ENCODE data around the gene RGS17. TPM values are rescaled to one million over a fixed set of nuclear protein-coding genes. Genes with fewer than 3 reads are reported as not detected.

The RGS17 gene
- total and polyA plus RNA-seq, 2 of the 13 experiments (the other 11 are each of a cell fraction or from before 2014, with no cell fraction given) = 0.04 TPM; not detected in 1

DNA sequence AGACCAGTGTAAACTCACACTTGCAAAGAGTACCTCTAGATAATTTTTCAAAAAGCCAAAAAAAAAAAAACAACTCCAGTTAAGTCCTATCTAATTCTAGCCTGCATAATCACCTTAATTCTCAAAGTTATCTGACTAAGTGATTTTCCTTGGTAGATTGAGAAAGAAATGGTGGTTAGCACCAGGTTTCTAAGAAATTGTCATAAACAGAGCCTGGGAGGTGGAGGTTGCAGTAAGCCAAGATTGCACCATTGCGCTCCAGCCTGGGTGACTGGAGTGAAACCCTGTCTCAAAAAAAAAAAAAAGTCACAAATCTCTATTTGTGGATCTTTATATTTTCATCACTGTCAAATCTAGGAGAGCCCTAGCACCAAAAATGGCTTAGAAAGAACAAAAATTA lies 157.2 kb downstream of the RGS17 start:
- no TSS peak for BruUV-seq (replicated peaks)
- no peak for DNase-seq (ENCODE audit: low spot score)
- Histone ChIP-seq H3K9ac (ENCODE audit: insufficient read depth, low read depth, low read length) (no peak overlapping the region), H3K9me3 (ENCODE audit: low read length) (no peaks in the 10 kb centered on the region), H4K20me1 (ENCODE audit: insufficient read depth, low read length) (peaks cover 9% of the 10 kb centered on the region), H3K36me3 (replicated peaks in 1 of 2; ENCODE audit: control insufficient read depth in 1 of 2, insufficient read depth in 2 of 2, low read length in 2 of 2) (peaks cover 16 to 70% of the 10 kb centered on the region in 2 experiments), H3K4me3 (replicated peaks in 1 of 3; ENCODE audit: insufficient read depth in 1 of 3, low read depth in 2 of 3, low read length in 3 of 3) (no peak overlapping the region), H3K79me2 (ENCODE audit: insufficient read depth, low read length) (peaks cover 51% of the 10 kb centered on the region), H3K4me2 (ENCODE audit: low read depth, low read length) (no peak overlapping the region), H3K27me3 (ENCODE audit: control insufficient read depth in 1 of 2, insufficient read depth in 2 of 2, low read length in 2 of 2) (no peaks in the 10 kb centered on the region), H3K4me1 (ENCODE audit: insufficient read depth, low read length) (peaks cover 53% of the 10 kb centered on the region), H3K27ac (ENCODE audit: extremely low read length, insufficient read depth, low read length) (no peak overlapping the region), H2AFZ (ENCODE audit: low read length) (no peak overlapping the region)
- ChIA-PET CTCF (ENCODE audit: low intra/inter-chr PET ratio, low total read pairs) (no interaction called here), POLR2A (interaction anchor here (1.1 kb wide), 1 partner anchor 9 kb away, joined by 4 read pairs; the partner anchor contains the start of gene FBXO5)
- no peak for FAIRE-seq
- TF ChIP-seq ZNF274 (CRISPR knock-in tag; IDR thresholded peaks at IDR 0.05) (no peak), ZNF781 (CRISPR knock-in tag; IDR thresholded peaks at IDR 0.05; ENCODE audit: borderline replicate concordance, not compliant biosample characterization) (no peak)
- intact Hi-C loops (cut with micrococcal nuclease; ENCODE audit: unreplicated experiment) (no loop called here), in situ Hi-C loops (cut with HindIII; ENCODE audit: extremely low pct_ligation_motif_present, low pct_unique_long_range_greater_than_20kb) (no loop called here)
- 97% methylated on average over 1 of the region's 1 CpG for WGBS (ENCODE audit: low lambda C conversion rate)
- no peak for ATAC-seq

DNA sequence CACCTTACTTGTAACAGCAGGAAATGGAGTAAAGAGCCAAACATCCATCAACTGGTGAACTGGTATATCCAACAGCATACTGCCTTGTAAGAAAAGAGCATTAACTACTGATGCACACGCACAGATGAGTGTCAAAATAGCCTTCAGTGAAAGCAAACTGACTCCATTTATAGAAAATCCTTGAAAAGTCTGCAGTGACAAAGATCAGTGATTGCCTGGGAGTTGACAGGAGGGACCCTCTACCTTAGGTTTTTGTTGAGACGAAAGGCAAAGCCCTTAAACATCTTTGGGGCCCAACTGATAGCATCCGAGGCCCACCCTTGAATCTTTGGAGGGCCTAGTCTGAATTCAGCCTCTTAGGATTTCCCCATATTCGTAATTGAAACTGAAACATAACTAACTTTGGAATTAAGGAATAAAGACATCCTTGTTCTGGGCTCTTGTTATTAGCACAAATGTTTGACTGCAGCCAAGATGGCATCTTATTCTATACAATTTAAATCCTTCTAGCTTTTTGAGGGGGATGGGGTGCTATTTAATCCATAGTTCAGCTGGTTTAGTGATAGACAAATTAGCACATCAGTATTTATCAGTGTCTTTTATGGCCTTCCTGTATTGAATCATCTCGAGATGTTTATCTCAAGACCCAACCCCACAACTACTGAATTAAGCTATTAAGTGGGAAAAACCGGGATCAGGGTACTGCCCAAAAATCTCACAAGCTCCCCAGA lies 161.2 kb downstream of the RGS17 start:
- Histone ChIP-seq H3K27me3 (ENCODE audit: control insufficient read depth in 1 of 2, insufficient read depth in 2 of 2, low read length in 2 of 2) (no peaks in the 10 kb centered on the region), H3K36me3 (replicated peaks in 1 of 2; ENCODE audit: control insufficient read depth in 1 of 2, insufficient read depth in 2 of 2, low read length in 2 of 2) (peaks cover 8 to 39% of the 10 kb centered on the region in 2 experiments), H4K20me1 (ENCODE audit: insufficient read depth, low read length) (peaks cover 6% of the 10 kb centered on the region; the same call in 1 of the 2 replicates), H3K27ac (ENCODE audit: extremely low read length, insufficient read depth, low read length) (no peak overlapping the region), H3K79me2 (ENCODE audit: insufficient read depth, low read length) (peaks cover 11% of the 10 kb centered on the region), H3K9me3 (ENCODE audit: low read length) (no peaks in the 10 kb centered on the region), H3K4me1 (ENCODE audit: insufficient read depth, low read length) (peaks cover 17% of the 10 kb centered on the region), H3K9ac (ENCODE audit: insufficient read depth, low read depth, low read length) (no peak overlapping the region), H3K4me2 (ENCODE audit: low read depth, low read length) (no peak overlapping the region), H3K4me3 (replicated peaks in 1 of 3; ENCODE audit: insufficient read depth in 1 of 3, low read depth in 2 of 3, low read length in 3 of 3) (no peak overlapping the region), H2AFZ (ENCODE audit: low read length) (no peak overlapping the region)
- no TSS peak for BruUV-seq (replicated peaks)
- 95% methylated on average over 6 of the region's 6 CpGs for whole genome bisulfite sequencing (ENCODE audit: low lambda C conversion rate)
- ATAC-seq (peak; percentile 67), FAIRE-seq (no peak), DNase-seq (ENCODE audit: low spot score) (no peak)
- TF ChIP-seq, protein P1, sequence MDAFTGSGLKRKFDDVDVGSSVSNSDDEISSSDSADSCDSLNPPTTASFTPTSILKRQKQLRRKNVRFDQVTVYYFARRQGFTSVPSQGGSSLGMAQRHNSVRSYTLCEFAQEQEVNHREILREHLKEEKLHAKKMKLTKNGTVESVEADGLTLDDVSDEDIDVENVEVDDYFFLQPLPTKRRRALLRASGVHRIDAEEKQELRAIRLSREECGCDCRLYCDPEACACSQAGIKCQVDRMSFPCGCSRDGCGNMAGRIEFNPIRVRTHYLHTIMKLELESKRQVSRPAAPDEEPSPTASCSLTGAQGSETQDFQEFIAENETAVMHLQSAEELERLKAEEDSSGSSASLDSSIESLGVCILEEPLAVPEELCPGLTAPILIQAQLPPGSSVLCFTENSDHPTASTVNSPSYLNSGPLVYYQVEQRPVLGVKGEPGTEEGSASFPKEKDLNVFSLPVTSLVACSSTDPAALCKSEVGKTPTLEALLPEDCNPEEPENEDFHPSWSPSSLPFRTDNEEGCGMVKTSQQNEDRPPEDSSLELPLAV (CRISPR knock-in tag; conservative IDR thresholded peaks at IDR 0.05; ENCODE audit: low read depth) = no peak
- TF ChIP-seq ELF1 (CRISPR knock-in tag; IDR thresholded peaks at IDR 0.05) (no peak), RBFOX2 (IDR thresholded peaks at IDR 0.05; ENCODE audit: low read depth, low read length) (peak; percentile 51; the same call in 1 of the 2 replicates), ZNF713 (CRISPR knock-in tag; IDR thresholded peaks at IDR 0.05) (no peak), ZSCAN12 (CRISPR knock-in tag; IDR thresholded peaks at IDR 0.05) (no peak), SMC3 (IDR thresholded peaks at IDR 0.05; ENCODE audit: low read length) (no peak), RBM22 (optimal IDR thresholded peaks at IDR 0.05; ENCODE audit: low read length) (peak; percentile 99), MBD4 (IDR thresholded peaks at IDR 0.05; ENCODE audit: borderline replicate concordance, low read length) (peak; percentile 79; the same call in 1 of the 2 replicates), AGO2 (optimal IDR thresholded peaks at IDR 0.05; ENCODE audit: low read depth, low read length) (peak; percentile 61), POLR2G (IDR thresholded peaks at IDR 0.05; ENCODE audit: low read depth, low read length) (peak; percentile 74)
- intact Hi-C loops (cut with micrococcal nuclease; ENCODE audit: unreplicated experiment) = no loop called here
- ChIA-PET POLR2A (interaction anchor here (1.0 kb wide), 1 partner anchor 13 kb away, joined by 4 read pairs; the partner anchor contains the start of gene FBXO5), CTCF (ENCODE audit: low intra/inter-chr PET ratio, low total read pairs) (no interaction called here)
- in situ Hi-C loops (cut with HindIII; ENCODE audit: extremely low pct_ligation_motif_present, low pct_unique_long_range_greater_than_20kb) = no loop called here
